ENCODE data around the gene MPRIP. TPM values are rescaled to one million over a fixed set of nuclear protein-coding genes. Genes with fewer than 3 reads are reported as not detected.
A peak's percentile ranks its signal among the peaks of the same experiment; 100 is the strongest.
"Not testable (repeated sequence)": the region's sequence is repeated elsewhere in the genome, so short reads cannot be mapped to it uniquely, and the experiment has no call there.

MPRIP gene
- total RNA-seq, 2 donors from 2014 or later, result 204 to 207 TPM

DNA sequence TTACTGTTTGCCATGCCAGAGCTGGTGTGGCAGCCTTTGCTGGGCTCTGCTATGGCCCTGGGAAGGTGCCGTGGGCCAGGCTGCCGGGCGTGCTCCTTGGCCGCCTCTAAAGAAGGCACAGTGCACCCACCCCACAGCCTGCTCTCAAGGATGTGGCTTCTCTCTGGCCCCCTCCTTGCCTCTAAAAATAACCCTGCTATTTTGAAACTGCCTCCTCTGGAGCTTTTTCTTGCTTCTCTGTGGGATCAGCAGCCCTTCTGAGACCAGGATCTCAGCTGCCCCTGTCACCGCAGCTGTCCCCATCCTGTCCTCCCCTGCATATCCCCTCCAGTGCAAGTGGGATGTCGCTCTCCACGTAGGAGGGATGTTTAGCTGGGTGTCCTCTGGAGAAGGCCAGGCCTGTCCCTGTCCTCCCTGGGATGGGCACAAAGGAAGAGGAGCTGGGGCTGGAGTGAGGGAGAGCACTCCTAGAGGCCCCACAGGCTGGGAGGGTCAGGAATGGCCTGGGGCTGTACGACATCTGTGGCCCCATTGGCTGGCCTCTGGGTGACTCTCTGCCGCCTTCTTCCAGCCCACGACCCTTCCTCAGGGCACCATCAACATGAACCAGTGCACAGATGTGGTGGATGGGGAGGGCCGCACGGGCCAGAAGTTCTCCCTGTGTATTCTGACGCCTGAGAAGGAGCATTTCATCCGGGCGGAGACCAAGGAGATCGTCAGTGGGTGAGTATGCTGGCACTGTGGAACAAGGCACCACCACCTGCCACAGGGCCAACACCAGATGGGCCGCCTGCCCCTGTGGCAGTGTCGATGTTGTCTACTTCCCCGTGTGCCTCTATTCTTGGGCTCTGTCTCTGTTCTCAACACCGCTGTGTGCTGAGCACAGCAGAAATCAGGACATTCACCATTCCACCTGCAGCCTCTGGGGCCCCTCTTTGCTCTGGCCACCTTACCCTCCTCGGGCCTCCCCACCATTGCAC, 84.2 kb downstream of the MPRIP start:
- Mint-ChIP-seq H3K27me3 (no peaks in the 10 kb centered on the region), H3K4me1 (peaks cover 58% of the 10 kb centered on the region), H3K4me3 (peak overlapping the region; percentile 69), H3K36me3 (ENCODE audit: low read depth) (peaks cover 12% of the 10 kb centered on the region), H3K27ac (peak overlapping the region; percentile 86), H3K9me3 (no peaks in the 10 kb centered on the region)
- peak; percentile 48 for ATAC-seq (replicated peaks)

DNA sequence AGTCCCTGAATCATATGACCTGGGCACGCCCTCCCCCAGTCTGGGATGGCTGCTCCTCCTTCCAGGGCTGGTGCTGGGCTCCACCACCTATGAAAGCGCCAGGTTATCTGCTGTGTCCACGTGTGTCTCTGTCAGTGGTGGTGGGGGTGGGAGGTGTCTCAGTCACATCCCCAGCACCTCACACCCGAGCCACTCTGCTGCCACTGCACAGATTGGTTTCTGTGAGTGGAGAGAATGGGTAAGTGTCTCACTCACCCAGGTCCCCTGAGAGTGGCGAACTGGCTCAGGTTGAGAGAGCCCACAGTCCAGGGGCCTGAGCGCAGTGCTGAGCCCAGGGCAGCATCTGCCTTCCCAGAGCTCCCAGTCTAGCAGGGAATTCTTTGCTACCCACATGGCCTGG, 84.9 kb downstream of the MPRIP start:
- H3K36me3 Mint-ChIP-seq (ENCODE audit: low read depth), result peaks cover 18% of the 10 kb centered on the region
- H3K9me3 Mint-ChIP-seq, result no peaks in the 10 kb centered on the region
- H3K4me3 Mint-ChIP-seq, result peak overlapping the region; percentile 69
- ATAC-seq (replicated peaks), result no peak
- no peaks in the 10 kb centered on the region for H3K27me3 Mint-ChIP-seq
- peaks cover 52% of the 10 kb centered on the region for H3K4me1 Mint-ChIP-seq
- H3K27ac Mint-ChIP-seq, result peak overlapping the region; percentile 86

- Mint-ChIP-seq H3K27ac (peak overlapping the region; percentile 86), H3K9me3 (no peaks in the 10 kb centered on the region), H3K27me3 (no peaks in the 10 kb centered on the region), H3K36me3 (ENCODE audit: low read depth) (peaks cover 25% of the 10 kb centered on the region), H3K4me1 (peaks cover 49% of the 10 kb centered on the region), H3K4me3 (no peak overlapping the region)
- ATAC-seq (replicated peaks), result no peak
These were observed 85.6 kb downstream of the MPRIP start for GRCh38 chr17:17127730-17128291.

DNA sequence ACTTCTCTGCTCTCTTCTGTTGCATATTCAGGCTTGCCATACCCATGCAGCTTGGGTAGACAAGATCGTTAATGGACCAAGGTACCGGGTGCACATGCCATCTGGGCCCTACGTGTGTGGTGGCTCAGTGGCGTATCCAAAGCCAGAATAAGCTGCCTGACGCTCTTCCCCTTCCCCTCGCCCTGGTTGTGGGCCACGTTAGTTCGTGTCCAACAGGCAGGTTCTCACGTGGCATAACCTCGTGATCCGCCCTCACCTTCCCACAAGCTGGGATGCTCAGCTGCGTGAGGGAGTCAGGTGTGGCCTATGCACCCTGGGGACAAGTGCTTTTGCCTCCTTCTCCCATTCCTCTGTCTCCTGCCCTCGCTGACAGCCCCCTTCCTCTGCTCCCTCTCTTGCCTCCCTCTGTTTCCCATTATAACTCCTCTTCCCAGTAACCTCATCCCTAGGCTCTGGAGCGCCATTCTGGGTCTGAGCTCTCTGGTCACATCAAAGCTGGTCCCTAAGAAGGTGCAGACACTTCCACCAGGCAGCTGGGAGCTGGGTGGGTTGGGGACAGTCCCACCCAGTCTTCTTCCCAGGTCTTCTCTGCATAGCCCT, 86.3 kb downstream of the MPRIP start:
- ATAC-seq (replicated peaks), result no peak
- H3K27me3 Mint-ChIP-seq, result no peaks in the 10 kb centered on the region
- H3K9me3 Mint-ChIP-seq, result no peaks in the 10 kb centered on the region
- no peak overlapping the region for H3K4me3 Mint-ChIP-seq
- H3K27ac Mint-ChIP-seq, result peak overlapping the region; percentile 86
- peaks cover 32% of the 10 kb centered on the region for H3K36me3 Mint-ChIP-seq (ENCODE audit: low read depth)
- H3K4me1 Mint-ChIP-seq, result peaks cover 45% of the 10 kb centered on the region

GRCh38 chr17:17129466-17129865, 87.2 kb downstream of the MPRIP start:
- no peaks in the 10 kb centered on the region for H3K27me3 Mint-ChIP-seq
- no peak for ATAC-seq (replicated peaks)
- peak overlapping the region; percentile 25 for H3K4me3 Mint-ChIP-seq
- no peaks in the 10 kb centered on the region for H3K9me3 Mint-ChIP-seq
- H3K27ac Mint-ChIP-seq, result peak overlapping the region; percentile 86
- peaks cover 38% of the 10 kb centered on the region for H3K36me3 Mint-ChIP-seq (ENCODE audit: low read depth)
- peaks cover 37% of the 10 kb centered on the region for H3K4me1 Mint-ChIP-seq

DNA sequence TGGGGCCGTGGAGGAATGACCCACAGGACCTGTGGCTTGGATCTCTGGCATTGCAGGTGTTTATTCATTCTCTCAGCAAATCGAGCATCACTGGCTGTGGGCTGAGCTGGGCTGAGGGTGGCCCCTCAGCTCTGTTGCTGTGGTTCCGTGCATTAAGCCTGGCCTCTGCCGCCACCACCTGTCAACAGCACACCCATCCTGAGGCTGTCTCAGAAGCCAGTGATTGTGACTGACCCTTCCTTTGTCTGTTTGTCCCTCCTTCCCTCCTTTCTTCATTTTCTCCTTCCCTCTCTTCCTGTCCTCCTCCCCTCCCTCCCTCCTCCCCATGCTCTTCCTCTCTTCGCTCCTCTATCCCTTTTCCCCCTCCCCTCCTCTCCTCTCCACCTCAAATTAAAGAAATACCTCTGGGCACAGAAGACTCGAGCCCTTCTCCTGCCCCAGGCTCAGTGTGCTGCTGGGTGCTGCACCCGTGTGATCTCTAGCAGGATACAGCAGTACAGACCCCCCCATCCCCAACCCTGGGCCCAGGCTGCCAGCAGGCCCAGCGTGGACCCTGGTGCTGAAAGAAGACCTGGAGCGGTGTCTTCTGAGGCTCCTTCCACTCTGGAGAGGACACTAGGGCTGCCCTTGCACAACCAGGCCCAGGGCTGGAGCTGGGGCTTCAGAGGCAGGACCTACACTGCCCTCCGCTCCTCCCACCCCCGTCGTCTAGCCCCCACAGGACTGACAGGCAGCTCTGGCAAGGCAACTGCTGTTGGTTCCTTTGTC, 88.0 kb downstream of the MPRIP start:
- no peaks in the 10 kb centered on the region for H3K9me3 Mint-ChIP-seq
- H3K27ac Mint-ChIP-seq, result peak overlapping the region; percentile 62
- no peak for ATAC-seq (replicated peaks)

GRCh38 chr17:17131839-17132238, 89.6 kb downstream of the MPRIP start:
- H3K27ac Mint-ChIP-seq, result peak overlapping the region; percentile 54

More for the DNA sequence above, 88.0 kb downstream of the MPRIP start:
- Mint-ChIP-seq H3K4me1 (peaks cover 30% of the 10 kb centered on the region), H3K27me3 (no peaks in the 10 kb centered on the region), H3K4me3 (no peak overlapping the region), H3K36me3 (ENCODE audit: low read depth) (peaks cover 38% of the 10 kb centered on the region)

DNA sequence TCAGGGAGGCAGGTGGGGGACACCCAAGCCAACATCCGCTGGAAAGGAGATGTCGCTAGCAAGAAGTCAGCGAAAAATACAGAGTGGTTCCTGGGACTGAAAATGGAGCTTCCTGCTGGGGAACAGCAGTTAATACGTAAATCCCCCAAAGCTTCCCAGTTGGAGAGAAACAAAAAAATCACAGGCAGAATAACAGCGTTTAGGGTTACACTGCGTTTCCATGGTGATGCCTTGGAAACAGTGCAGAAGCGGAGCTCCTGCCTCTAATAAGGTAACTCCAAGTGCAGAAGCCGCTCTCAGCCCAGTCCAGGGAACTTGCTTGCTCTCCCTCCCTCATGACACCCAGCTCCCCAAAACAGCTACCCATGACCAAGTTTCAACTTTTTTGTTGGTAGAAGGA, 90.5 kb downstream of the MPRIP start:
- no peaks in the 10 kb centered on the region for H3K9me3 Mint-ChIP-seq
- H3K4me1 Mint-ChIP-seq, result peaks cover 10% of the 10 kb centered on the region

More at GRCh38 chr17:17131839-17132238, 89.6 kb downstream of the MPRIP start:
- Mint-ChIP-seq H3K36me3 (ENCODE audit: low read depth) (peaks cover 43% of the 10 kb centered on the region), H3K27me3 (no peaks in the 10 kb centered on the region), H3K9me3 (no peaks in the 10 kb centered on the region), H3K4me3 (no peak overlapping the region), H3K4me1 (peaks cover 15% of the 10 kb centered on the region)
- ATAC-seq (replicated peaks), result no peak

GRCh38 chr17:17134051-17134956, 92.0 kb downstream of the MPRIP start:
- no peak for ATAC-seq (replicated peaks)
- Mint-ChIP-seq H3K27ac (no peak overlapping the region), H3K4me1 (peaks cover 2% of the 10 kb centered on the region), H3K27me3 (no peaks in the 10 kb centered on the region), H3K9me3 (no peaks in the 10 kb centered on the region), H3K4me3 (no peak overlapping the region), H3K36me3 (ENCODE audit: low read depth) (peaks cover 59% of the 10 kb centered on the region)

More for the DNA sequence above, 90.5 kb downstream of the MPRIP start:
- H3K27me3 Mint-ChIP-seq, result no peaks in the 10 kb centered on the region
- peaks cover 52% of the 10 kb centered on the region for H3K36me3 Mint-ChIP-seq (ENCODE audit: low read depth)
- H3K27ac Mint-ChIP-seq, result peak overlapping the region; percentile 54
- H3K4me3 Mint-ChIP-seq, result no peak overlapping the region
- ATAC-seq (replicated peaks), result no peak

GRCh38 chr17:17134957-17135333, 92.7 kb downstream of the MPRIP start:
- Mint-ChIP-seq H3K27me3 (no peaks in the 10 kb centered on the region), H3K4me1 (no peaks in the 10 kb centered on the region), H3K9me3 (no peaks in the 10 kb centered on the region), H3K27ac (no peak overlapping the region), H3K36me3 (ENCODE audit: low read depth) (peaks cover 55% of the 10 kb centered on the region), H3K4me3 (no peak overlapping the region)
- ATAC-seq (replicated peaks), result no peak

GRCh38 chr17:17136221-17136620, 94.0 kb downstream of the MPRIP start:
- not testable (repeated sequence) for H3K27me3 Mint-ChIP-seq; H3K4me1 Mint-ChIP-seq; ATAC-seq (replicated peaks); H3K9me3 Mint-ChIP-seq; H3K4me3 Mint-ChIP-seq
- peak overlapping the region; percentile 65 for H3K27ac Mint-ChIP-seq
- H3K36me3 Mint-ChIP-seq (ENCODE audit: low read depth), result peaks cover 55% of the 10 kb centered on the region

- Mint-ChIP-seq H3K4me1 (peaks cover 8% of the 10 kb centered on the region), H3K9me3 (no peaks in the 10 kb centered on the region), H3K36me3 (ENCODE audit: low read depth) (peaks cover 56% of the 10 kb centered on the region), H3K4me3 (peak overlapping the region; percentile 28), H3K27me3 (no peaks in the 10 kb centered on the region), H3K27ac (peak overlapping the region; percentile 80)
- ATAC-seq (replicated peaks), result peak; percentile 86
These were observed 95.7 kb downstream of the MPRIP start for GRCh38 chr17:17137731-17138585.

All from activated T-helper 17 cell treated with anti-CD3 and anti-CD28 coated beads, Interleukin-2, amount 50 U/mL, for 72 hours (primary cell).